Activated T-helper 9 cell treated with anti-CD3 and anti-CD28 coated beads, Interleukin-2, amount 50 U/mL, for 16 hours (primary cell): ENCODE measurements around the gene MRAS.

Source experiments
- DNase-seq: peaks from one replicate; pipeline ENCODE4 v3.0.0-alpha.2; 2020; ENCODE audit warnings: low read depth

The MRAS gene

DNA sequence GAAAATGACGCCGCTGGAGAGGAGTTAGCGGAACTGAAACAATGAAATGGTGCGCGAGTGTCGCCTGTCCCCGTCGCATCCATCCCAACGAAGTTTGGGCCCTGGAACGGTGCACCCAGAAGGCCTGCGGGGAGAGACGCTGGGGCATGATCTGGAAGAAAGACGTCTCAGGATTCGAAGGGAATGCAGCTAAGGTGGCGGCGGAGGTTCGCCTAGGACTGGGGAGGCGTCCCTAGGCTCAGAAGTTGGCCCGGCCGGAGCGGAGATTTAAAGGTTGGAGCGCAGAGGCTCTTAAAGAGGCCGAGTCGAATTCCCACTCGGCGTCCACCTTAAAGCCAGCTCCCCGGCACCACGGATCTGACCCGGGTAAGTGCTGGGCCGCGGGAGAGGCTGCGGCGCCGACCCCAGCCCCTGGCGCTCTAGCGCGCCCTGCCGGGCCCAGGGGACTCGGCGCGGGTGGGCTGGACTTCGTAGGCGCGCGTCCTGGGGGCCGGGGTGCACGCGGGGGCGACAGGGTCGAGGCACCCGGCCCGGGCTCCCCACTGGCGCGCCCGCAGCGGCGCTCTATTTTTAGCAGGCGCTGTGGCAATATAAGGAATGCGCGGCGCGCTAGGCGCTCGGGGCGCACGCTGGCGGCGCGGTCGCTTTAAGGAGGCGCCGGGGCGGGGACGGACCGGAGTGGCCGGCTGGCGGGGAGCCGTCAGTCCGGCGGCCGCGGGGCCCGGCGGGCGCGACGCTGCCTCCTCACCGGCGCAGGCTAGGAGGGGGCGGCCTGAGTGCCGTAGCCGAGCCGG is at the start of gene MRAS:
Gene MRAS (plus strand): TSS at position 620 of the 794 bp plus-strand sequence. CDS start 24,305 bp downstream, outside the sequence.
- DNase-seq = no peak

DNA sequence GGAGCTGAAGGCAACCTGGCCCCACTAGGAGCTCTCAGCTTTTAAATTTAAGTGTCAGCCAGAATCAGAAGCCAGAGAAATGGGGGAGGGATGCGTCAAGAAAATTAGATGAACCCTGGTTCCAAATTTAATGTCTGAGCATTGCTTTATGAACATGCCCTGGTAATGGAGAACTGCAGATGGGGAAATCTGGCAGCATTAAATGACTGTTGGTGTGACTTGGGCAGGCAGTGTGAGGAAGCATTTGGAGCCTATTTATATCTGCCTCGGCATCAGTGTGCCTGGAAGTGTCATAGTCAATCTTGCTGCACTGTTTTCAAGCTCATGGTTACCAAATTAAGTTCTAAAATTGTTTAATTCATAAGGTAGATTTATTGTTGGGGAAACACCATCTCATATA is 47.7 kb upstream of the MRAS start:
- no peak for DNase-seq

DNA sequence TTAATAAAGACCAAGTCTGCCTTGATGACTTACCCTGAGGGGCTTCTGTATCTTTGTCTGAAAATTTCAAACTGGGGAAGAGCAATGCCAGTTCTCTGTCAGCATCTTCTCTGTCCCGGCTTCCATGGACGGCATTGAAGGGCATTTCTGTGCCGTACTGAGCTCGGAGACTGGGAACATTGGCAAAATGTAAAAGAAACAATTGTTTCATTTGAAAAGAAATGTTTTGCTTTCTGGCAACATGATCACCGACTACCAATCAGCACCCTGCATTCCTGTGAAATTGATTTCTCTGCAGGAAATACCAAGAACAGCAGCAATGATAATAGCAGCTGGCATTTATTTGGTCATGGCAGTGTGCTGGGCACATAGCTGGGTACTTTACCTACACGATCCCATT is 44.9 kb upstream of the MRAS start:
- DNase-seq = no peak

DNA sequence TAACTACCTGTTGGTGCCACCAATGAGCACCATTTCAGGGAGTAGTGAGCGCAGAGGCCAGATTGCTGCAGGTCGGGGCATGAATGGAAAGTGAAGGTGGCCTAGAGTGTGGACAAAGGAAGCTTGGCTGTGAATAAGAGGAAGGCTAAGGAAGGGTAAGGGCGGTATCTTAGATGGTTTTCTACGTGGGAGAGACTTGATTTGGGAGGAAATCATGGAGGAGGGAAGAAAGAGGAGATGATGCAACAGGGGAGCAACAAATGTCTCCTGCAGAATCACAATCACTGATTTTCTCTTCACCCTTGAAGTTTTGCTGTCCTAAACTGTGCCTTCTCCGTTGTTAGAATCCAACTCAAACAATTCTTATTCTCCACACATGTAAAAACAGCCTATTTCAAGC is 40.5 kb upstream of the MRAS start:
- DNase-seq = no peak

DNA sequence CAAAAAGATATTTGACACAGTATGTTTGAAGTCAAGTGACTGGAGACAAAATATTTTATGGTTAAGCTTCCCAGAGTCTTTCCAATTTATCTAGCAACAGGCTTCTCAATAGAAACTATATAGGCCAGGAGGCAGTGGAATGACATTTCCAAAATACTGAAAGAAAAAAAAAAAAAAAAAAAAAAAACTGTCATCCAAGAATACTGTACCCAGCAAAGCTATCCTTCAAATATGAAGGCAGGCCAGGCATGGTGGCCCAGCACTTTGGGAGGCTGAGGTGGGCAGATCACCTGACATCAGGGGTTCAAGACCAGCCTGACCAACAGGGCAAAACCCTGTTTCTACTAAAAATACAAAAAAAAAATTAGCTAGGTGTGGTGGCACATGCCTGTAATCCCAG is 39.6 kb upstream of the MRAS start:
- no peak for DNase-seq

DNA sequence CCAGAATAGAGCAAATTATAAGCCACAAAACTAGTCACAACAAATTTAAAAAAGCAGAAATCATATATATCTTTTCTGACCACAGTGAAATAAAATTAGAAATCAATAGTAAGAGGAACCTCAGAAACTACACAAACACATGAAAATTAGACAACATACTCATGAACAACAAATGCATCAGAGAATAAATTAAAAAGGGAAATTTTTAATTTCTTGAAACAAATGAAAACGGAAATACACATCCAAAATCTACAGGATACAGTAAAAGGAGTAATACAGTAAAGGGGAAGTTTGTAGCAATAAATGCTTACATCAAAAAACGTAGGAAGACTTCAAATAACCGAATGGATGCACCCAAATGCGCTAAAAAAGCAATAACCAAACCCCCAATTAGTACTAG is 37.9 kb upstream of the MRAS start:
- no peak for DNase-seq

DNA sequence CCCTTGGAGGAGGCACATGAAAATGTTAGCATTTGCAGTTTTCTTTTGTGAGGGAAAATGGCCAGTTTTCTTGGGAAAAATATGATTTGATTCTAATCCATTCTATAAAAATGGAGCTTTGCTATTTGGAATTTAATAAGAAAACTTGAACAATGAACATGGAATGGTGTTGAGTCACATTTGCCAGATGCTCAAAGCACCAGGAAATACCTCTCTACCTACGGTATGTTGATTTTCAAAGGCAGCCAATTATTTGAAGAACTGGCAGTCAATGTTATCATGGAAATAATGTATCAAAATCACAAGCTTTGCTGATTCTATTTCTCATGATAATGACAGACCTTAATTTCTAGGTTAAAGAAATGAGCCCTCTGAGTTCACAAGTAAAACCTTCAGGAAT is 33.6 kb upstream of the MRAS start:
- DNase-seq = no peak

DNA sequence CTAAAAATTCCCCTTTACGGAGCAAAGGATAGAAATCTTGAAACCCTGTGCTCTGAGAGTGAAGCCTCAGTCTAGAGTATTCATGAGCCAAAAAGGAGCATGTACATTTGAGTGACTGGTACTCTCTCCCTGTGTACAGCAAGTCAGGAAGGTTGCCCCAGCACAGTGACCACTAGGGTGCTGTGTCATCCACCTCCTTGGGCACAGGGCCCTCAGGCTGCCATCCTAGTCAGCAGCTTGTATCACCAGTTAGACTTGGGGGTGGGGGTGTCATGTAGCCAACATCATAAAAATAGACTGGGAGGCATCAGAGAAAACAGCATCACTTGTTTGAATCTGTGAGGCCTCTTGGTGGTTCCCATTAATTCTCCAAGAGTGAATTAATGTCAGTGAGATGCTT is 30.7 kb upstream of the MRAS start:
- no peak for DNase-seq

DNA sequence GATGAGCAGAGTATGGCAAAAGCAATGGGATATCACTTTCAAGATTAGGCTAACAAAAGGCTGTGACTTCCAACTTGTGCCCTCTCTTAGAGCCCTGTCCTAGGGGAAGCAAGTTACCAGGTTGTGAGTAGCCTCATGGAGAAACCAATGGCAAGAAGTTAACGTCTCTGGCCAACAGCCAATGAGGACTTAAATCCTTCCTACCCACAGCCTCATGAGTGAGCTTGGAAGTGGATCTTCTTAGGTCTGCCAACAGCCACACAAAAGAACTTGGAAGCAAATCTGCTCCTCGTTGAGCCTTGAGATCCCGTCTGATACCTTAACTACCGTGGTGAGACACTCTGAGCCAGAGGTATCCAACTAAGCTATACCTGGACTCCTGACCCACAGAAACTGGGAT is 24.4 kb upstream of the MRAS start:
- DNase-seq = no peak

DNA sequence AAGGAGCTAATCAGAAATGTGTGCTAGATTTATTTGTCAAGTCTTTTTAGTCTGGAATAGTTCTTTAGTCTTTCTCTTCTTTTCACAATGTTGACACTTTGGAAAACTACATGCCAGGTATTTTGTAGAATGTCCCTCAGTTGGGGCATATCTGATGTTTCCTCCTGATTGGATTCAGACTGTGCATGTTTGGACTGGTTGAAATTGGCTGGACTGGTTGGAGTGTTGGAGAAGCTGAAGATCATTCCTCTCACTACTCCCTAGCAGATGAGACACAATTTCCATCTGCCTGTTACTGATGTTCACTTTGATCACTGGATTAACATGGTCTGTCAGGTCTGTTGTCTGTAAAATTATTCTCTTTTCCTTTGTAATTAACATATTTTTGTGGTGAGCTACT is 22.4 kb upstream of the MRAS start:
- DNase-seq = no peak

DNA sequence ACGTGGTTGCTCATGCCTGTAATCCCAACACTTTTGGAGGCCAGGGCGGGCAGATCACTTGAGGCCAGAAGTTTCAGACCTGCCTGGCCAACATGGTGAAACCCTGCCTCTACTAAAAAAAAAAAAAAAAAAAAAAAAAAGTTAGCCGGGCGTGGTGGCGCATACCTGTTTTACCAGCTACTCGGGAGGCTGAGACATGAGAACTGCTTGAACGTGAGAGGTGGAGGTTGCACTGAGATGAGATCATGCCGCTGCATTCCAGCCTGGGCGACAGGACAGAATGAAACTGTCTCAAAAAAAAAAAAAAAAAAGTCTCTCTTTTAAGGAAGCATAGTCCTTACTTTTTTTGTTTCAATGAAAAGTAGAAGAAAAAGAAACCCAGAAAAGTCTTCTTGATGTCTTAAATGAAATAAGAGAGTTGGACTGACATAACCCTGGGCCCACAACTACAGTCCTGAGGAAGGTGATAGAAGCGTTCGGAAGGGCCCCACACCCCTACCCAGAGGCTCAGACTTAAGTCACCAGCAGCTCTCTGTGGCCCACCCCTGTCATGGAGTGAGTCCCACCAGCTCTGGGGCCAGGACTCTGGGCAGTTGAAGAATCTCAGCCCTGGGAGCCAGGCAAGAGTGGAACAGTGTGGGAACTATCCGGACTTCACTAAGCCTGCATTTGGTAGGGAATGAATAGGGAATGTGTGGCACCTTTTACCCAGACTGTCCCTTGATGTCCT is 21.3 kb upstream of the MRAS start:
- DNase-seq = no peak

DNA sequence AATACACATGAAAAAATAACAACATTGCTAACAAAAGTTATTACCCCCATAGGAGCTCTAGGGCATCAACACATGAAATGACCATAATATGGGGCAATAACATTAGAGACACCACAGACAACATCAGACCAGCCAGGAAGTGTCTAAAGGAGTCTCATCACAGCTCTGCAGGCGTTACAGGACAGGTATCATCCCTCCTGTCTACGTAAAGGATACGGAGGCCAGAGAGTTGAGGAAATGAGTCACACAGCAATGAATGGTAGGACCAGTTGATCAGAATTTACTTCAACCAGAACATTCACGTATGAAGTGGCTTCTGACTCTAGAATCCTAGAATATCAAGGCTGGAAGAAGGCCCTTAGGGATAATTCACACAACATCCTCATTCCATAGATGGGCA is 20.5 kb upstream of the MRAS start:
- no peak for DNase-seq

DNA sequence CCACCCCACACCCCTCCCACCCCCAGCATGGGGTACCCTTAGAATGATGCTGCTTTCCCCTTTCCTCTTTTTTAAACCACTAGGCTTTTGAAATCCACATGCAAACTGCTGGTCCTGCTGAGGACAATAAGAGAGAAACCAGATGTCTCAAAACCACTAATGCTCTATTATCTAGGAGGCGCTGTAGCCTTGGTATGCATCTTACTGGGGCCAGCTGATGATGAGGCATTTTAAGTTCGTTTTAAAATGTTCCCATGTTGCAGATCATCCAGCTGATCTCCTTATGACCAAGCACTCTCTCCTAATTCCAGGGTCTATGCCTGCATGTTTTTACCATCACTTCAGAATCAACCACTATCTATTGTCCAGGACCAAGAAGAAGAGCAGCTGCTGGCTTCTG is 20.0 kb upstream of the MRAS start:
- no peak for DNase-seq

DNA sequence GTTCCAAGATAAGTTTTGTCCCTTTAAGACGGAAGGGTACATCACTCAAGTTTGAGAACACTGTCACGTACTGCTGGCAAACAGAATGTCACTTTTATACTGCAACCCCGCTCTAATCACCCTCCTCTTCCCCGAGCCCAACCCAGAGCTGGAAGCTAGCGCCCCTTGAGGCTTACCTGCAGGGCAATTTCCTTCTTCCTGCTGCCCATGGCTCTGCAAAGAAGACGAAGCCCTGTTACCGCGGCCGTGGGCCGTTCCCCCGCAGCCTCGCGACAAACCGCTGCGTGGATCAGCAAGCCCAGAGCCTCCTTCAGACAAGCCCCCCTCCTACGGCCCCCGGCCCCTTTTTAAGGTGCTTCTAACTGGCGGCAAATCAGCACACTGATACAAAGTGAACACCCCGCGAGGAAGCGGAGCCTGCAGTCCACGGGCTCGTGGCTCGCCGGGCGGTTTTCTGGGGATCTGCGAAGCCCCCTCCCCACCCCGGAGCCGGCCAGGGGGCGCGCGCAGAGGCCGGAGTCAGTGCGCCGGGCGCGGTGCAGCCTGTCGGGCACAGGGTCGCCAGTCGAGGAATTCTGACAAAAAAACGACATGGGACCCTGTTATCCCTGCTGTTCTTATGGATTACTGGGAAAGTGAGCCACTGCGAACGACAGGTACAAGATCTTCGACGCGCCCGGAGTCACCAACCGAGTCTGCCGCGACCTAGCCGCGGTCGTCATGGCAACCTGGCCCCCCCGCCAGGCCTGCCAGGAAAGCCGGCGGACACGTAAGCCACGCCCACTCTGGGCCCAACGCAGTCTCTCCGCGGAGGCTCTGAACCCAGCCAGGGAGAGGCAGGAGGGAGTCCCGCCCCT is 19.0 kb upstream of the MRAS start, which contains the start of gene NME9:
Gene NME9 (minus strand): TSS at position 725 of the 857 bp plus-strand sequence. CDS start 516 bp downstream, at position 209.
- peak; percentile 82 for DNase-seq

DNA sequence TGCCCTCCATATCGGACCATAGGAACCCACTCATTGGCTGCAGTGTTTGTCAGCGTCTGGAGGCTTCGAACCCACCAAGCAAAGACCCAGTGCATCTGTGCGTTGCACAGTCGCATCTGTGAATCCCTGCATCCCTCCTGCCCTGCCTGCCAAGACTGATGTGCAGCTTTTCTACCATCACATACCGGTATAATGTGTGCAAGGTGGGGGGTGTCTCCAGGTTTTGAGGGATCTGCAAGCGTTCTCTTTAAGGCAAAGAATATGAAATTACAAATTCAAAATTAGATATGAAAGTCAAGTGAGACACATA is 18.4 kb upstream of the MRAS start:
- no peak for DNase-seq

DNA sequence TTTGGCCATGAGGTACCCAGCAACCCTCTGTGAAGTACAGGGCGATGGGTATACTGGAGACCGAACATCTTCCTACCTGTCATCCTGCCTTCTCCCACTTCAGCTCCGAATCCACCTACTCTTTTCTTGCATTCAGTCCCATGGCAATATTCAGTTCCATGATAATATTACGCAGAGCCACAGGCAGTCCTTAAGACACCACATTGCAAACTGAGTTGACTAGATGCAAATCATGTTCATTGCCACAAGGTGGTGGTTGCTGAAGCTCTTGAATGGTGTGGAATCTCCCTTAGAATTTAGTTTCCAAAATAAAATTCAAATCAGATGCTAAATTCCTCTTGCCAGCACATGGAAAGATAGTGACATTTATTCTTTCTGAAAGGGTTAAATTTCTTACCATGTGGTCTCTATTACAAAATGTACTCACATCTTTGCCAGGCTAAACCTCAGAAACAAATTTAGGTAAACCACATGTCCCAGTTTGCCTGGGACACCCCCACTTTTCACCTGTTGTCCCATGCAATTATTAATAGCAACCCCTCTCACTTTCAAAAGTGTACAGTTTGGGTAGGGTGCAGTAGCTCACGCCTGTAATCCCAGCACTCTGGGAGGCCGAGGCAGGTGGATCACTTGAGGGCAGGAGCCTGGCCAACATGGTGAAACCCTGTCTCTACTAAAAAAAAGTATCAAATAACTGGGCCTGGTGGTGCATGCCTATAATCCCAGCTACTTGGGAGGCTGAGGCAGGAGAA is 17.1 kb upstream of the MRAS start:
- no peak for DNase-seq

DNA sequence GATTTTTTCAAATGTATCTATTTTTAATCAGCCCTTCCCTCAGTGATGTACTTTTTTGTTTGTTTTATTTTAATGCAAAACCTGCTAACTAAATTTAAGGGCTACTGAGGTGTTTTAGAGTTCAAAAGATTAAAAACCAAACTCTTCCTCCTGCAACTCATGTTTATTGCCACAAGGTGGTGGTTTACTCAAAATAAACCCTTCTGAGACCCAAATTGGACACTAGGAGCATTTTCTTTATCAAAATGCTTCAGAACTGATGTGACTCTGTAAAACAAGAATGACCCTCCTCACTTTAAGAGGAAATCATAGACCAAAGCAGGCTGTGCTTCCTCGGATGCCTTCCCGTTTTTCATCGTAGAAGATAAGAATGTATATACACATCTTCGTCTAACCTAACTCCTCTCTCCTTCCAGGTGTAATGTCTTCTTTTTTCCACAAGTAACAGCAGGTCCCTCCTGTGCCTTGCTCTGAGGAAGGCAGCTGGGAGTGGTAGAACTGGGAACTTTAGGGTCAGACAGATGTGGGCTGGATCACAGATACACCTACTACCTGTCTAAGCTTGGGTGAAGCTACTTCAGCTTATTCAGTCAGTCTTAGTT is 15.8 kb upstream of the MRAS start:
- DNase-seq = no peak

DNA sequence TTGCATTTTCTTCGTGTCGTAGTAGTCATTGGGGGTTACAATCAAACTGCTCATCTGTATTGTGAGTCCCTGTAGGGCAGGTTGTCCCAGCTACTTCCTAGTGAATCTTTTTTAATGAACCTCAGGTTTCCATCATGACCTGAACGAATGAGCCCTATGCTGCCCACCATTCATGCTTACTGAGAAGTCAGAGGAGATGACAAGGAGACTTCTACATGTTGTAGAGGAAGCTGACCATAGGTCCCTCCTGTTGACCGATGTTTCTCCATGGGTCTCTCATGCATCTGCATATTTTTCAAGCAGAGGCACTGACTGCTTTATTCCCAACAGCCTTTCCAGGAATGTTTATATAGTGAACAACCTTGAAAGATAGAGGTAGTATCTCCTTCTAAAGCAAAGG is 13.8 kb upstream of the MRAS start:
- no peak for DNase-seq

DNA sequence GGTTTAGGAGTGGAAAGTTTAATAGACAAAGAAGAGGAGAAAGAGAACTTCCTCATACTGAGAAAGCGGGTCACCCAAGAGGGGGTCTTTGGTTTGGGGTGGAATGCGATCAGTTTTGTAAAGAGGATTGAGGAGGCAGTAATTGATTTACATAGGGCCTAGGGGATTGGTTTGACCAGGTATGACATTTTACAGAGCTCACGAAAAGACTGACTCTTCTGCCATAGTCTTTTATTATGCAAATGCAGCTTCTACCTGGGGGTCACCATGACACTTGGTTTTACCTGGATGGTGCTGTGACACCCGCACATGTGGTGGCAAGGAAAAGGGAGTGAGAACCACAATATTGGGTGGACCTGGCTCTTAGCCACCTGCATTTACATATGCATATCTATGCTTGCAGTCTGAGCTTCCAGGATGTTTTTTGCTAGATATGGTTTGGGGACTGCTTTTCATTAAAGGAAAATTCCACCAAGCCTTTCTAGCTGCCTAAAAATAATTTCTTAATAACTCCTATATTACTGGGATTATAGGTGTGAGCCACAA is 11.9 kb upstream of the MRAS start:
- no peak for DNase-seq

DNA sequence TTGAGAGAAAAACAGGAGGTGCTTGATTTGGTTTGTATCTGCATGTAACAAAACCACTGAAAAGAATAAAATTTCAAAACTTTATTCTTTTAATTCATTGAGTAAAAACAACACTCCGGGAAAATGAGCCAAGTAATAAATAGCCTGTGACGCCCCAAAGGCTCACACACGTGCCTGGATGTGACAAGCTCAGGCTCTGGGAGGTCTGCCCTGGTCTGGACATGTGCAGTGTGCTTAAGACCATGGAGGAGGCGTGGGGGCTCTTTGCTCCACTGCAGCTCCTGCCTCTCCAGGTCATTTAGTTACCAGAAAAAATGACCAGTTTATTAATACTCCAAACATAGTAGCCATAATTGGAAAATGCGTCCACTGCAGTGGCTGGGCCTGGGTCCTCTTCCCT is 10.1 kb upstream of the MRAS start:
- no peak for DNase-seq

DNA sequence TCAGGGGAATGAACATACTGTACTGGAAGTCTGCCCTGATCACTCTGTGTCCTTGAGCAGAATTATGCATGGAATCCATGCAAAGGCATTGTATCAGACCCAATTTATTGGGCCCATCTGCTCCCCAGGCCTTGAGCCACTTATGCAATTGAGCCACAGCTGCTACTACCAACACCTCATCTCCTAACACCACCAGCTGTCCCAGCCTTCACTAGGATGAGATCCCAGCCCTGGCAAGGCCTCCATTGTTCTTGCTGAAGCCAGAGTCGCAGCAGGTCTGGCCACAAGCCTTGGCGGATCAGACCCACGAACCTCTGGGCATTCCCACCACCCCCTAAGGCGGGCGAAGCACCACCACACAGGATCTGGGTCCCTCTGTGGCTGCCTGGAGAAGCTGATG is 9.6 kb upstream of the MRAS start:
- no peak for DNase-seq
